ENCODE measurements around the gene HIP1.

GRCh38 chr7:75725306-75725705 lies 13.4 kb downstream of the HIP1 start:
- no peak for TF ChIP-seq HDAC6 (IDR thresholded peaks at IDR 0.05; ENCODE audit: low read depth, low read length)
- no peak for TF ChIP-seq CTCF (IDR thresholded peaks at IDR 0.05 in 2 of 3, conservative IDR thresholded peaks at IDR 0.05 in 1 of 3; ENCODE audit: insufficient read depth in 2 of 3, low read depth in 1 of 3, low read length in 3 of 3)
- TF ChIP-seq ZNF740 (CRISPR knock-in tag; IDR thresholded peaks at IDR 0.05) = no peak
- no peak for TF ChIP-seq ZNF740 (tag; IDR thresholded peaks at IDR 0.05)
- no peak for TF ChIP-seq REST (IDR thresholded peaks at IDR 0.05; ENCODE audit: borderline replicate concordance)
- TF ChIP-seq REST (CRISPR knock-in tag; IDR thresholded peaks at IDR 0.05; ENCODE audit: low read depth) = no peak
- no peak for TF ChIP-seq RNF219 (CRISPR knock-in tag; IDR thresholded peaks at IDR 0.05)
- TF ChIP-seq JUNB (CRISPR knock-in tag; conservative IDR thresholded peaks at IDR 0.05) = no peak
- no peak for TF ChIP-seq RERE (CRISPR knock-in tag; IDR thresholded peaks at IDR 0.05; ENCODE audit: borderline replicate concordance)
- TF ChIP-seq IRF1 (CRISPR knock-in tag; IDR thresholded peaks at IDR 0.05; ENCODE audit: borderline replicate concordance) = no peak
- no peak for TF ChIP-seq POLR2A (conservative IDR thresholded peaks at IDR 0.05)
